ENCODE results near the gene FANCD2.
"Not testable (repeated sequence)": the region's sequence is repeated elsewhere in the genome, so short reads cannot be mapped to it uniquely, and the experiment has no call there.

Gene FANCD2

GRCh38 chr3:10018806-10019205 is 7.4 kb upstream of the FANCD2 start:
- H3K9me3 ChIP-seq (ENCODE audit: low read length); H3K27ac ChIP-seq (ENCODE audit: low read depth, low read length); H3K27me3 ChIP-seq (ENCODE audit: control insufficient read depth in 1 of 2, insufficient read depth in 2 of 2, low read length in 2 of 2); H3K9ac ChIP-seq (ENCODE audit: low read length); H3K4me3 ChIP-seq (ENCODE audit: low read depth in 1 of 2, low read length in 2 of 2): not testable (repeated sequence)
- Histone ChIP-seq H3K36me3 (ENCODE audit: insufficient read depth, low read length) (peaks cover 38% of the 10 kb centered on the region), H3K4me1 (ENCODE audit: insufficient read depth, low read length) (peaks cover 17% of the 10 kb centered on the region)

DNA sequence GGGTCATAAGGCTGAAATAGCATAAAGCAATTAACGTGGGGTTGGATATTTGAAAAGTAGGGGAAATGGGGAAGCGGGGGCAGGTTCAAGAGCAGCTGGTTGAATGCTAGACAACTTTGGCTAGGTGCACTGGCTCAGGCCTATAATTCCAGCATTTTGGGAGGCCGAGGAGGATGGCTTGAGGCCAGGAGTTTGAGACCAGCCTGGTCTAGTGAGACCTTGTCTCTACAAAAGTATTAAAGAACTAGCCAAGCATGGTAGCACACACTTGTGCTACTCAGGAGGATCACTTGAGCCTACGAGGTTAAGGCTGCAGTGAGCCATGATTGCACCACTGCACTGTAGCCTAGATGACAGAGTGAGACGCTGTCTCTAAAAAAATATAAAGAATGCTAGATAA is 6.9 kb upstream of the FANCD2 start:
- Histone ChIP-seq H3K9me3 (ENCODE audit: low read length) (no peaks in the 10 kb centered on the region), H3K9ac (ENCODE audit: low read length) (no peak overlapping the region), H3K36me3 (ENCODE audit: insufficient read depth, low read length) (peaks cover 38% of the 10 kb centered on the region), H3K4me3 (ENCODE audit: low read depth in 1 of 2, low read length in 2 of 2) (no peak overlapping the region), H3K27me3 (ENCODE audit: control insufficient read depth in 1 of 2, insufficient read depth in 2 of 2, low read length in 2 of 2) (no peaks in the 10 kb centered on the region), H3K27ac (ENCODE audit: low read depth, low read length) (no peak overlapping the region), H3K4me1 (ENCODE audit: insufficient read depth, low read length) (peaks cover 17% of the 10 kb centered on the region)

GRCh38 chr3:10021856-10022775 is 4.1 kb upstream of the FANCD2 start:
- H3K27me3 ChIP-seq (ENCODE audit: control insufficient read depth in 1 of 2, insufficient read depth in 2 of 2, low read length in 2 of 2) = no peaks in the 10 kb centered on the region
- no peak overlapping the region for H3K9ac ChIP-seq (ENCODE audit: low read length)
- H3K36me3 ChIP-seq (ENCODE audit: insufficient read depth, low read length) = peaks cover 38% of the 10 kb centered on the region
- peaks cover 16% of the 10 kb centered on the region for H3K4me1 ChIP-seq (ENCODE audit: insufficient read depth, low read length)
- no peak overlapping the region for H3K27ac ChIP-seq (ENCODE audit: low read depth, low read length)
- no peaks in the 10 kb centered on the region for H3K9me3 ChIP-seq (ENCODE audit: low read length)
- H3K4me3 ChIP-seq (ENCODE audit: low read depth in 1 of 2, low read length in 2 of 2) = no peak overlapping the region

GRCh38 chr3:10023587-10024310 is 2.5 kb upstream of the FANCD2 start:
- H3K27me3 ChIP-seq (ENCODE audit: control insufficient read depth in 1 of 2, insufficient read depth in 2 of 2, low read length in 2 of 2) = no peaks in the 10 kb centered on the region
- H3K4me1 ChIP-seq (ENCODE audit: insufficient read depth, low read length) = peaks cover 17% of the 10 kb centered on the region
- H3K36me3 ChIP-seq (ENCODE audit: insufficient read depth, low read length) = peaks cover 37% of the 10 kb centered on the region
- H3K9me3 ChIP-seq (ENCODE audit: low read length) = no peaks in the 10 kb centered on the region
- no peak overlapping the region for H3K9ac ChIP-seq (ENCODE audit: low read length)
- H3K4me3 ChIP-seq (ENCODE audit: low read depth in 1 of 2, low read length in 2 of 2) = no peak overlapping the region
- H3K27ac ChIP-seq (ENCODE audit: low read depth, low read length) = no peak overlapping the region

DNA sequence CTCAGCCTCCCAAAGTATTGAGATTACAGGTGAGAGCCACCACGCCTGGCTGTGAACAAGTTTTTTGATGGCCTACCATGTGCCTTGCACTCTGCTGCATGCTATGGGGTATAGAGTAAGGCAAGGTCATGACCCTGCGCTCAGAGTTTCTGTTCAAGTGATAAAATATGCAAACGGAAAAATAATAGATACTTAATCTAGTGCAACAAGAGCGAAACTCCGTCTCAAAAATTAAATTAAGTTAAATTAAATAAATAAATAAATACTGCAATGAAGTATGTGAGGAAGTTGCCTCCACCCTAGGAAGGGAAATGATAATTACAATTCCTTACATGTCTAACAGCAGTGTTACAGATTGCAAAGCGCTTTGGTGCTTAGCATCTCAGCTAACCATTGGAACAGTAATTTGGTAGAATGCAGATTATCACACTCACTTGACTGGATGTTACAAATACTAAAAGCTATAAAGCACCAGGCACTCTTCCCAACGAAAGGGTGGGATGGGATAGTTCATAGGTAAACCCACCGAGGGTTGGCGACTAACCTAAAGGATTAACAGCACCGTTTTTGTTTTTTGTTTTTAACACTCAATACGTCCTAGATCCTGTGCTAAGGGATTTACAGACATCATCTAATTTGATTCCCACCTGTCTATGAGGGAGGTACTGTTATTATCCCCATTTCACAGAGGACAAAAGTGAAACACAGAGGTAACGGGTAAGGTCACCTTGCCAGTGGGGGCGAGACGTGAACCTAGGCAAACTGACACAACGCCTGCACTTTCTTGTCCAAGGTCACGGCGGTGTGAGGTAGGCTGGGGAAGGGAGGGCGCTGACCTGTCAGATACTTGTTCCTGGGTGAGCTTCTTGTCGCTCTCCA is 793 bp upstream of the FANCD2 start:
- Histone ChIP-seq H3K9ac (ENCODE audit: low read length) (peak overlapping the region; percentile 96), H3K27ac (ENCODE audit: low read depth, low read length) (peak overlapping the region; percentile 80), H3K9me3 (ENCODE audit: low read length) (no peaks in the 10 kb centered on the region)

GRCh38 chr3:10041034-10041433 is 14.8 kb downstream of the FANCD2 start:
- Histone ChIP-seq H3K9ac (ENCODE audit: low read length) (no peak overlapping the region), H3K36me3 (ENCODE audit: insufficient read depth, low read length) (no peaks in the 10 kb centered on the region), H3K4me3 (ENCODE audit: low read depth in 1 of 2, low read length in 2 of 2) (no peak overlapping the region), H3K27me3 (ENCODE audit: control insufficient read depth in 1 of 2, insufficient read depth in 2 of 2, low read length in 2 of 2) (no peaks in the 10 kb centered on the region), H3K4me1 (ENCODE audit: insufficient read depth, low read length) (no peaks in the 10 kb centered on the region), H3K9me3 (ENCODE audit: low read length) (no peaks in the 10 kb centered on the region), H3K27ac (ENCODE audit: low read depth, low read length) (no peak overlapping the region)

More for the DNA sequence above, 793 bp upstream of the FANCD2 start:
- Histone ChIP-seq H3K27me3 (ENCODE audit: control insufficient read depth in 1 of 2, insufficient read depth in 2 of 2, low read length in 2 of 2) (no peaks in the 10 kb centered on the region), H3K4me3 (ENCODE audit: low read depth in 1 of 2, low read length in 2 of 2) (peak overlapping the region; percentile 94 to 97), H3K36me3 (ENCODE audit: insufficient read depth, low read length) (peaks cover 27% of the 10 kb centered on the region), H3K4me1 (ENCODE audit: insufficient read depth, low read length) (peaks cover 17% of the 10 kb centered on the region)

DNA sequence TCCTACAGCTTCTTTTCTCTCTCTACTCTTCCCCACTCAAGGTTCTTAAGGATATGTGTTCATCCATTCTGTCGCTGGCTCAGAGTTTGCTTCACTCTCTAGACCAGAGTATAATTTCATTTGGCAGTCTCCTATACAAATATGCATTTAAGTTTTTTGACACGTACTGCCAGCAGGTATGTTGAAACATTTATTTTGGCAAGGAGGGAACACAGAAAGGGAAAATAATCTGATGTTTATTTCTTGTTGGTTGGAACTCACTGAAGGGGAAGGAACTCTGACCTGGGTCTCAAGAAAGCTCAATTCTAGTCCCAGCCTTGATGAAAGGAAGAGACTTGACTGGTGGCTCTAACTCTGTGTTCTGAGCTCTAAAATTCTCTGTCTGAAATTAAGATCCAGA is 21.6 kb downstream of the FANCD2 start:
- Histone ChIP-seq H3K27ac (ENCODE audit: low read depth, low read length) (no peak overlapping the region), H3K9me3 (ENCODE audit: low read length) (no peaks in the 10 kb centered on the region), H3K4me3 (ENCODE audit: low read depth in 1 of 2, low read length in 2 of 2) (no peak overlapping the region), H3K27me3 (ENCODE audit: control insufficient read depth in 1 of 2, insufficient read depth in 2 of 2, low read length in 2 of 2) (no peaks in the 10 kb centered on the region), H3K36me3 (ENCODE audit: insufficient read depth, low read length) (no peaks in the 10 kb centered on the region), H3K9ac (ENCODE audit: low read length) (no peak overlapping the region), H3K4me1 (ENCODE audit: insufficient read depth, low read length) (no peaks in the 10 kb centered on the region)

- not testable (repeated sequence) for H3K27ac ChIP-seq (ENCODE audit: low read depth, low read length); H3K9ac ChIP-seq (ENCODE audit: low read length); H3K4me3 ChIP-seq (ENCODE audit: low read depth in 1 of 2, low read length in 2 of 2); H3K9me3 ChIP-seq (ENCODE audit: low read length); H3K27me3 ChIP-seq (ENCODE audit: control insufficient read depth in 1 of 2, insufficient read depth in 2 of 2, low read length in 2 of 2); H3K4me1 ChIP-seq (ENCODE audit: insufficient read depth, low read length); H3K36me3 ChIP-seq (ENCODE audit: insufficient read depth, low read length)
Observed at GRCh38 chr3:10053054-10053453, 26.8 kb downstream of the FANCD2 start.

DNA sequence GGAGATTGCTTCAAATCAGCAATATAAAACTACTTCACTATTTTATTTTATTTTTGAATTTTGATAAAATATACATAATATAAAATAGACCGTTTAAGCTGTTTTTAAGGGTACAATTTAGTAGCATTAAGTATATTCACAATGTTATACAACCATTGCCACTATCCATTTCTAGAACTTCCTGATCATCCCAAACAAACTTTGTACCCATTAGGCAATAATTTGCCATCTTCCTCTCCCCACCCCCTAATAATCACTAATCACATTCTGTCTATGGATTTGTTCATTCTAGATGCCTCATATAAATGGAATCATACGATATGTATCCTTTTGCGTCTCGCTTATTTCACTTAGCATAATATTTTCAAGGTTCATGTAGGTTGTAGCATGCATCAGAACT is 28.9 kb downstream of the FANCD2 start:
- Histone ChIP-seq H3K4me3 (ENCODE audit: low read depth in 1 of 2, low read length in 2 of 2) (no peak overlapping the region), H3K27me3 (ENCODE audit: control insufficient read depth in 1 of 2, insufficient read depth in 2 of 2, low read length in 2 of 2) (no peaks in the 10 kb centered on the region), H3K36me3 (ENCODE audit: insufficient read depth, low read length) (no peaks in the 10 kb centered on the region), H3K27ac (ENCODE audit: low read depth, low read length) (no peak overlapping the region), H3K4me1 (ENCODE audit: insufficient read depth, low read length) (no peaks in the 10 kb centered on the region), H3K9me3 (ENCODE audit: low read length) (no peaks in the 10 kb centered on the region), H3K9ac (ENCODE audit: low read length) (no peak overlapping the region)

DNA sequence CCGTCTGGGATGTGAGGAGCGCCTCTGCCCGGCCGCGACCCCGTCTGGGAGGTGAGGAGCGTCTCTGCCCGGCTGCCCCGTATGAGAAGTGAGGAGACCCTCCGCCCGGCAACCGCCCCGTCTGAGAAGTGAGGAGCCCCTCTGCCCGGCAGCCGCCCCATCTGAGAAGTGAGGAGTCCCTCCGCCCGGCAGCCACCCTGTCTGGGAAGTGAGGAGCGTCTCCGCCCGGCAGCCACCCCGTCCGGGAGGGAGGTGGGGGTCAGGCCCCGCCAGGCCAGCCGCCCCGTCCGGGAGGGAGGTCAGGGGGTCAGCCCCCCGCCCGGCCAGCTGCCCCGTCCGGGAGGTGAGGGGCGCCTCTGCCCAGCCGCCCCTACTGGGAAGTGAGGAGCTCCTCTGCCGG is 43.8 kb downstream of the FANCD2 start:
- H3K9me3 ChIP-seq (ENCODE audit: low read length); H3K4me3 ChIP-seq (ENCODE audit: low read depth in 1 of 2, low read length in 2 of 2); H3K27me3 ChIP-seq (ENCODE audit: control insufficient read depth in 1 of 2, insufficient read depth in 2 of 2, low read length in 2 of 2); H3K4me1 ChIP-seq (ENCODE audit: insufficient read depth, low read length); H3K9ac ChIP-seq (ENCODE audit: low read length); H3K36me3 ChIP-seq (ENCODE audit: insufficient read depth, low read length); H3K27ac ChIP-seq (ENCODE audit: low read depth, low read length): not testable (repeated sequence)

- Histone ChIP-seq H3K36me3 (ENCODE audit: insufficient read depth, low read length) (no peaks in the 10 kb centered on the region), H3K27me3 (ENCODE audit: control insufficient read depth in 1 of 2, insufficient read depth in 2 of 2, low read length in 2 of 2) (no peaks in the 10 kb centered on the region)
Observed at GRCh38 chr3:10074666-10075065, 48.4 kb downstream of the FANCD2 start.

More at GRCh38 chr3:10074666-10075065, 48.4 kb downstream of the FANCD2 start:
- H3K9ac ChIP-seq (ENCODE audit: low read length) = no peak overlapping the region
- no peaks in the 10 kb centered on the region for H3K9me3 ChIP-seq (ENCODE audit: low read length)
- H3K4me3 ChIP-seq (ENCODE audit: low read depth in 1 of 2, low read length in 2 of 2) = no peak overlapping the region
- no peak overlapping the region for H3K27ac ChIP-seq (ENCODE audit: low read depth, low read length)
- no peaks in the 10 kb centered on the region for H3K4me1 ChIP-seq (ENCODE audit: insufficient read depth, low read length)
